ENCODE data around the gene GFRA4. TPM values are rescaled to one million over a fixed set of nuclear protein-coding genes. Genes with fewer than 3 reads are reported as not detected.

The GFRA4 gene
- total and polyA plus RNA-seq, 2 experiments from 2014 or later = not detected

DNA sequence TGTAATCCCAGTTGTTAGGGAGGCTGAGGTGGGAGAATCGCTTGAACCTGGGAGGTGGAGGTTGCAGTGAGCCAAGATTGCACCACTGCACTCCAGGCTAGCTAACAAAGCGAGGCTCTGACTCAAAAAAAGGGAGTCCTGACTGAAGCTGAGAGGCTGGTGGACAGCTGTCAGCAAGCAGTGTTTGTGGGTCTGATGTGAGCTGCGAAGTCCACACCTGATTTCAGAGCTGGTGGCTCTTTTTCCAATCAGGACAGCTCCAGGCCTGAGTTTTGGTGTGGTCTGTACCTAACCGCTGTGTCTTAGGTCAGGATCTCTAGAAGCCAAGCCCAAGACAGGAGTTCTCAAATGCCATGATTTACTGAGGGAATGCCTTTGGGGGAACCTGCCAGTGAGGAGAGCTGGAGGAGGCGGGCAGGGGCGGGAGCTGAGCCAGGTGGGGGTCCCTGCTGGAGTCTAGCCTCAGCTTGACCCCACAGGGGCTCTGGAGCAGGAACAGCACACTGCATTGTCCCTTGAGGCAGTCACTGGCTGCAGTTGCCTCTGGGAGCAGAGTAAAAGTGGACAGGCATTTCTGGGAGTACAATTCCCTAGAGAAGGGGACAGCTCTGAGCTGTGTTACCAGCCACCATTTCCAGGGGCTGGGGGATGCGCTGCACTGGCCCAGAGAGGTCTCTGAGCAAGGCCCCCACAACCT, 5.0 kb downstream of the GFRA4 start:
- no peaks in the 10 kb centered on the region for H3K36me3 ChIP-seq
- no peak for DNase-seq (ENCODE audit: low read depth in 1 of 2, low spot score in 1 of 2)
- TF ChIP-seq, protein P1, sequence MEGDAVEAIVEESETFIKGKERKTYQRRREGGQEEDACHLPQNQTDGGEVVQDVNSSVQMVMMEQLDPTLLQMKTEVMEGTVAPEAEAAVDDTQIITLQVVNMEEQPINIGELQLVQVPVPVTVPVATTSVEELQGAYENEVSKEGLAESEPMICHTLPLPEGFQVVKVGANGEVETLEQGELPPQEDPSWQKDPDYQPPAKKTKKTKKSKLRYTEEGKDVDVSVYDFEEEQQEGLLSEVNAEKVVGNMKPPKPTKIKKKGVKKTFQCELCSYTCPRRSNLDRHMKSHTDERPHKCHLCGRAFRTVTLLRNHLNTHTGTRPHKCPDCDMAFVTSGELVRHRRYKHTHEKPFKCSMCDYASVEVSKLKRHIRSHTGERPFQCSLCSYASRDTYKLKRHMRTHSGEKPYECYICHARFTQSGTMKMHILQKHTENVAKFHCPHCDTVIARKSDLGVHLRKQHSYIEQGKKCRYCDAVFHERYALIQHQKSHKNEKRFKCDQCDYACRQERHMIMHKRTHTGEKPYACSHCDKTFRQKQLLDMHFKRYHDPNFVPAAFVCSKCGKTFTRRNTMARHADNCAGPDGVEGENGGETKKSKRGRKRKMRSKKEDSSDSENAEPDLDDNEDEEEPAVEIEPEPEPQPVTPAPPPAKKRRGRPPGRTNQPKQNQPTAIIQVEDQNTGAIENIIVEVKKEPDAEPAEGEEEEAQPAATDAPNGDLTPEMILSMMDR (IDR thresholded peaks at IDR 0.05; ENCODE audit: low read depth, low read length) = no peak
- H3K4me3 ChIP-seq = no peak overlapping the region
- H3K27me3 ChIP-seq = peaks cover 42% of the 10 kb centered on the region
- peaks cover 6% of the 10 kb centered on the region for H3K4me1 ChIP-seq (ENCODE audit: low read depth)
- no peaks in the 10 kb centered on the region for H3K9me3 ChIP-seq (ENCODE audit: low read depth)
- no peak overlapping the region for H3K27ac ChIP-seq

DNA sequence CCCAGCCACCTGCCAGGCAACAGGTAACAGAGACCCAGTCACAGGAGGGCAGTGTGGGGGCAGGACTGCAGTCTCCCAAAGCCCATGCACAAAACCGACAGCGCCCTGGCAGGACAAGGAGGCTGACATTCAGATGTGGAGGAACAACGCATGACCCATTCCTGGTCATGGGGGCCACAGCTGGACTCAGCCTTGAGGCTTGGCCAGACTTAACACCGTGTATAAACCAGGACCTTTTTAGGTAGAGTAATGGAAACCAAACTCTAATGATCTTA, 8.1 kb downstream of the GFRA4 start:
- TF ChIP-seq, protein P1 (IDR thresholded peaks at IDR 0.05; ENCODE audit: low read depth, low read length) = no peak
- H3K27ac ChIP-seq = no peak overlapping the region
- DNase-seq (ENCODE audit: low read depth in 1 of 2, low spot score in 1 of 2) = no peak
- H3K36me3 ChIP-seq = no peaks in the 10 kb centered on the region
- no peak overlapping the region for H3K4me3 ChIP-seq
- H3K4me1 ChIP-seq (ENCODE audit: low read depth) = peaks cover 6% of the 10 kb centered on the region
- no peaks in the 10 kb centered on the region for H3K9me3 ChIP-seq (ENCODE audit: low read depth)
- H3K27me3 ChIP-seq = peaks cover 11% of the 10 kb centered on the region

DNA sequence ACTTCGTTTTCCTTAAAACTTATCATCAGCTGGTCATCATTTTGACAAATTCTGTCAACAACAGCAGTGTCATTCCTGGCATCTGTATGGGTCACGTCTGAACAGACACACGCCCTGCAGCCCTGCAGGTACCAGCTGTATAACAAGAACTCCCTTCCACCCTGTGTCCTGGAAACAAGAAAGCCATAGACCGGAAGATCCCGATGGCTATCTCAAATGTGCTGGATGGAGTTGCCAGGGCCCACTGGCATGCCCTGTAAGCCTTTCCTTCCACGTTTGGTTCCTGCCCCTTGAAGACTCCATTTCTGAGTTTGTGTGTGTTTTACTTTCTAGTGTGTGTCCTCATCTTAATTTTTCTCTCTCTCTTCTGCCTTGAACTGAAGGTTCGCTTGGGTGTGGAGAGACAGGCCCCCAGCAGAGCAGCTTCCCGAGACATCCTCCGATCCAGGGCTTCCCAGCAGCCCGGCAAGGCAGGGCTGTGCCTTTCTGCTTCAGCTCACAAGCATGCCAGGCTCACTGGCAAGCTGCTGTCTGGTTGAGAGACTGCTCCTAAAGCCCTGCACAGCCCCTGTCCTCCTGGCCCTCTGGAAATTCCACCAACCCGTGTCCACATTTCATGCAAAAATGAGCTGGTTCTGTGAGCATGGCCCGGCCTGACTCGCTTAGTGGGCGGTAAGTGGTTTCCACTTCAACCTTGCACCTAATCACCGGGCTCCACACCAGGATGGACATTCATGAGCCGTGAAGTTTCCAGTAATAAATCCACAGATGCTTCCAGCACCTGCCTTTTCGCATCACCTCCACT, 8.7 kb downstream of the GFRA4 start:
- TF ChIP-seq, protein P1 (IDR thresholded peaks at IDR 0.05; ENCODE audit: low read depth, low read length) = no peak
- H3K4me3 ChIP-seq = no peak overlapping the region
- no peak overlapping the region for H3K27ac ChIP-seq
- H3K9me3 ChIP-seq (ENCODE audit: low read depth) = no peaks in the 10 kb centered on the region
- H3K36me3 ChIP-seq = peaks cover 4% of the 10 kb centered on the region
- peaks cover 6% of the 10 kb centered on the region for H3K27me3 ChIP-seq
- H3K4me1 ChIP-seq (ENCODE audit: low read depth) = peaks cover 6% of the 10 kb centered on the region
- no peak for DNase-seq (ENCODE audit: low read depth in 1 of 2, low spot score in 1 of 2)

DNA sequence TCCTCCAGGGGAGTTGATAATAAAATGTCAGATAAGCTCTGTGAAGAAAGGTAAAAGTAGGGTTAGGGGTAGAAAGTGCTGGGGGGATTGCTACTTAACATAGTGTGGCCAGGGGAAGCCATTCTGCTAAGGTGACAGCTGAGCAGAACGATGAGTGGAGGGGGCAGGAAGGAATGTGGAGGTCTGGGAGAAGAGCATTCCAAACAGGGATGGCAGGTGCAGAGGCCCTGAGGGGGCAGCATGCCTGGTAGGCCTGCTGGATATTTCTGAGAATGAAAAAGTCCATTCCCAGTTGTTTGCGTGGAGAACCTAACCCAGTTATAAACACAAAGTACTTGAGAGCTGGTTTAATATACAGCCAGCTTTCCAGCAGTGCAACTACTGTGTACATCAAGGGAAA, 9.3 kb downstream of the GFRA4 start:
- Histone ChIP-seq H3K36me3 (peaks cover 5% of the 10 kb centered on the region), H3K4me3 (no peak overlapping the region), H3K27me3 (peaks cover under 1% of the 10 kb centered on the region), H3K27ac (no peak overlapping the region), H3K4me1 (ENCODE audit: low read depth) (peaks cover 6% of the 10 kb centered on the region), H3K9me3 (ENCODE audit: low read depth) (no peaks in the 10 kb centered on the region)
- TF ChIP-seq, protein P1 (IDR thresholded peaks at IDR 0.05; ENCODE audit: low read depth, low read length) = no peak
- no peak for DNase-seq (ENCODE audit: low read depth in 1 of 2, low spot score in 1 of 2)

DNA sequence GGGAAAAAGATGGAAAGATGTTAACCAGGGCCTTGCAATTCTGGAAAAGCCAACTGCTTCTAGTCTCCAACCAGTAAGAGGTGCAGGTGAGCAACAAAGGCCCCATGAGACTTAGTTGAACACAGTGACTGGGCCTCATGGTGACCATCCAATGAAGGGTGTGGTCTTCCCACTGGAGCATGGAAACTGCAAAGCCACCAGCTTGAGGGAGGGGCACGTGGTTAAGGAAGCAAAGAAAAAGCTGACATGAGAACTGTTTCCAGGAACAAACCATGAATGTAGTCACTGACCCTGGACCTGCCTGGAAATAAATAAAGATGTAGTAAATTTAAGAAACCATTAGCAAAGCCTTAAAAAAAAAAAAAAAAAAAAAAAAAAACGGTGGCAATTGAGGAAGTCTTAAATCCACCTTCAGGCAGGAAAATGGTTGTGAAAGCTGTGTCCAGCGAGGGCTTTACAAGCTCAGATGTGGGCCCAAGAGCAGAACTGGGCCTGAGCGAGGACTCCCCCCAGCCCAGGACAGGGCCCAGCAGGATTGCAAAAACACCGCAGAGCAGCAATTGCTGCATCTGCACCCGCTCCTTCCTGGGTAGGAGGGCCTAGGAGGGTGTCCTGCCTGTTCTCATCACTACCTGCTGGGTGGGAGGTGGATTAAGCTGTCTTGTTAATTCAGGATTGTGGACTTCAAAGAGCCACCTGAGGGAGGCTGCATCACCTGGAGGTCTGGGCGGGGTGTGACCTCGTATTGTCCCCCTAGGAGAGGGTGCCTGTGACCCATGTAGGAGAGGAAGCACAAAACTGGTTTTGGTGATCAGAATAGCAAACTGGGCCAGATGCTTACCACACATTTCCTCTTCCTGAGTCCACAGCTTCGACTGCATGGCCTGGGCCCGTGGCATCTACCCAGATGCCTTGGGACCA, 10.3 kb downstream of the GFRA4 start:
- Histone ChIP-seq H3K27me3 (no peaks in the 10 kb centered on the region), H3K36me3 (peaks cover 6% of the 10 kb centered on the region)

More for the DNA sequence above, 10.3 kb downstream of the GFRA4 start:
- TF ChIP-seq, protein P1 (IDR thresholded peaks at IDR 0.05; ENCODE audit: low read depth, low read length) = no peak
- H3K4me3 ChIP-seq = no peak overlapping the region
- H3K27ac ChIP-seq = no peak overlapping the region
- DNase-seq (ENCODE audit: low read depth in 1 of 2, low spot score in 1 of 2) = no peak
- no peaks in the 10 kb centered on the region for H3K9me3 ChIP-seq (ENCODE audit: low read depth)
- peaks cover 6% of the 10 kb centered on the region for H3K4me1 ChIP-seq (ENCODE audit: low read depth)

All from cardiac muscle cell (in vitro differentiated cells and primary cell).